SU-DHL-6 (cell line): ENCODE results near the gene SLC9C1.

ENCODE experiments used
- H2AFZ ChIP-seq: fragments of 200-600 bp; sonication (generic); 2 replicates; pipeline ENCODE4 v1.6.1; 2014; ENCODE audit warnings: low read depth, mild to moderate bottlenecking, moderate library complexity, mixed read lengths, antibody characterized with exemption, low read length; ENCODE audit not compliant: severe bottlenecking
- H3F3A ChIP-seq: fragments of 200-600 bp; shearing (Covaris generic); 2 replicates; pipeline ENCODE4 v1.6.0; 2016; ENCODE audit warnings: antibody characterized with exemption, mild to moderate bottlenecking; ENCODE audit not compliant: insufficient read depth
- H3K27ac ChIP-seq: fragments of 200-600 bp; sonication (generic); 2 replicates; pipeline ENCODE4 v1.5.1; 2016; ENCODE audit warnings: low read depth, mild to moderate bottlenecking, low read length, moderate library complexity, mixed read lengths
- H3K27me3 ChIP-seq: fragments of 200-600 bp; sonication (generic), shearing (Covaris generic); 2 replicates; pipeline ENCODE4 v1.6.0; 2014; ENCODE audit warnings: mild to moderate bottlenecking, low read length
- H3K36me3 ChIP-seq: fragments of 200-600 bp; sonication (generic); 2 replicates; pipeline ENCODE4 v1.6.1; 2014; ENCODE audit warnings: mild to moderate bottlenecking, low read length, mixed read lengths
- H3K4me2 ChIP-seq: fragments of 300-600, 200-600 bp; shearing (Covaris generic), sonication (generic); 2 replicates; pipeline ENCODE4 v1.6.0; 2014; ENCODE audit warnings: low read length, low read depth, mild to moderate bottlenecking; ENCODE audit not compliant: poor library complexity, severe bottlenecking
- H3K4me3 ChIP-seq: fragments of 200-600 bp; sonication (generic); 2 replicates; pipeline ENCODE4 v1.5.1; 2014; ENCODE audit warnings: antibody characterized with exemption, low read length, mild to moderate bottlenecking, mixed read lengths; ENCODE audit not compliant: insufficient read depth, poor library complexity, severe bottlenecking
- H3K79me2 ChIP-seq: fragments of 200-600 bp; sonication (generic); 2 replicates; pipeline ENCODE4 v1.6.1; 2014; ENCODE audit warnings: mild to moderate bottlenecking, low read length, moderate library complexity; ENCODE audit not compliant: insufficient read depth
- H3K9ac ChIP-seq: fragments of 200-600 bp; sonication (generic); 2 replicates; pipeline ENCODE4 v1.7.0; 2014; ENCODE audit warnings: mild to moderate bottlenecking, low read length
- H3K9me2 ChIP-seq: fragments of 200-600 bp; sonication (generic); replicated peaks from 2 replicates; pipeline ENCODE4 v1.6.1; 2014; ENCODE audit warnings: low read length; ENCODE audit not compliant: insufficient read depth
- H3K9me3 ChIP-seq: fragments of 200-600 bp; sonication (generic); 2 replicates; pipeline ENCODE4 v1.6.1; 2014; ENCODE audit warnings: low read length, mixed read lengths; ENCODE audit not compliant: insufficient read depth
- H4K20me1 ChIP-seq: fragments of 200-600 bp; sonication (generic); 2 replicates; pipeline ENCODE4 v1.6.1; 2014; ENCODE audit warnings: low read depth, mild to moderate bottlenecking, antibody characterized with exemption, low read length, moderate library complexity, mixed read lengths
- CTCF ChIP-seq: fragments of 200-600 bp; sonication (generic); IDR thresholded peaks from one replicate; pipeline ENCODE4 v1.5.1; 2017; ENCODE audit warnings: antibody characterized with exemption, mild to moderate bottlenecking, low read length, moderate library complexity; ENCODE audit not compliant: insufficient read depth, poor library complexity, severe bottlenecking
- EZH2phosphoT487 ChIP-seq: fragments of 200-600 bp; sonication (generic), shearing (Covaris generic); conservative IDR thresholded peaks from 2 replicates; pipeline ENCODE4 v1.6.1; 2018; ENCODE audit warnings: mild to moderate bottlenecking, antibody characterized with exemption, low read length, moderate library complexity, mixed read lengths

SLC9C1 gene

DNA sequence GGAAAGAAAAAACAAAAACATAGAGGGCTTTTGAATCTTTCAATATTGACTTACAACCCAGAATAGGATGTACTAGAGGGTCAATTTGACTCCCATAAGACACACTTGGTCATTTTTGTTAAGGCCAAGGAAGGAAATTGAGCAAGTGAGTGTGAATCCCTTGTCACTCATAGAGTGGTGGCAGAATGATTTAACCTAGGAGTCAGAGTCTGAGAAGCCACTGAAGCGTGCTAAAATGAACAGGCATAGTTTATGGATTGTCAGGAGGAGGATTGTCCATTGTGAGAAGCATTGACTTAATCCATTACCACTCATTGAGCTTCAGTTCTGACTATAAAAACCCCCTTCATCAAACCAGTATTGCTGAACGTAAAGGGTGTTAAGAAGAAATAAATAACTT lies 152.7 kb downstream of the SLC9C1 start:
- H3K4me2 ChIP-seq, result no peak overlapping the region
- no peaks in the 10 kb centered on the region for H3K79me2 ChIP-seq
- no peaks in the 10 kb centered on the region for H3K9me2 ChIP-seq
- H3K27me3 ChIP-seq, result no peaks in the 10 kb centered on the region
- TF ChIP-seq EZH2phosphoT487 (no peak), CTCF (no peak)
- no peaks in the 10 kb centered on the region for H3K36me3 ChIP-seq
- H3K9ac ChIP-seq, result no peak overlapping the region
- H2AFZ ChIP-seq, result no peak overlapping the region
- no peaks in the 10 kb centered on the region for H4K20me1 ChIP-seq
- H3F3A ChIP-seq, result peaks cover 5% of the 10 kb centered on the region
- H3K27ac ChIP-seq, result no peak overlapping the region
- H3K9me3 ChIP-seq, result peaks cover 4% of the 10 kb centered on the region; the same call in 1 of the 2 replicates
- no peak overlapping the region for H3K4me3 ChIP-seq

GRCh38 chr3:112140584-112140983 lies 153.4 kb downstream of the SLC9C1 start:
- Histone ChIP-seq H3K9ac (no peak overlapping the region), H3K27ac (no peak overlapping the region), H3K4me2 (no peak overlapping the region), H3K4me3 (no peak overlapping the region), H3F3A (peaks cover 12% of the 10 kb centered on the region), H2AFZ (no peak overlapping the region), H4K20me1 (no peaks in the 10 kb centered on the region), H3K27me3 (no peaks in the 10 kb centered on the region), H3K9me2 (no peaks in the 10 kb centered on the region), H3K9me3 (peaks cover 4% of the 10 kb centered on the region; the same call in 1 of the 2 replicates), H3K36me3 (no peaks in the 10 kb centered on the region), H3K79me2 (no peaks in the 10 kb centered on the region)
- TF ChIP-seq CTCF, result no peak

DNA sequence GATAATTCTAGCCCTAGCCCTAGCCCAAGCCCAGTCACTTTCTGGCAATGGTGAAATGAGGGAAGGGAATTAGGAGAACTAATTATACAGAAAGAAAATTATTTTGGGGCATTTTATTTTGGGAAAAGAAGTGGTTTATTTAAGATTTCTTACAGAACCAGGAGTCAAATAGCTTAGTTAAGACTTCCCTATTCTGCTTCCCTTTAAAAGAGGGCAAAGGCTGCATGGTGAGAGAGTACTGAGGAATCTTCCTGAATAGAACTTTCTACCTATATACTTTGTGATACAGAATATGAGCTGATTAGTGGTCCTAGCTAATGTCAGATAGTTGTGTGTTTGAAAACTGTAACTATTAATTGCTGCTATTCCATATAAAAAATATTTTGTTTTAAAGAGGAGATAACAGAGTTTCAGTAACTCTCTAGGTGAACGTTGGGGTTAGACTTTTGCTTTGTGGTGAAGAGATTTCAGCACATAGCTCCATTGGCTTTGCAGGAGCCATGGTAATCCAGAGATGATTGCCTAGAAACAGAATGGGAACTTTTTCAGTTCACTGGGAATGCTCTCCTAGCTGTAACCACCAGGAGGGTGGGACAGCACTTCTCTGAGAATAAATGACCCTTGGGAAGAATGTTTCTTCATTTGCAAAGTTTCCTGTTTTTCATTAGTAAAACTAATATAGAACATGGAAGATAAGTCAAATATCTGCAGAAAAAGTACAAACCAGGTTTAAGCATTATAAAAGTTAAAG lies 155.6 kb downstream of the SLC9C1 start:
- H3K9ac ChIP-seq, result no peak overlapping the region
- peak overlapping the region; percentile 86 for H2AFZ ChIP-seq
- no peaks in the 10 kb centered on the region for H3K9me3 ChIP-seq
- H3F3A ChIP-seq, result peaks cover 25% of the 10 kb centered on the region
- H4K20me1 ChIP-seq, result no peaks in the 10 kb centered on the region
- peaks cover 2% of the 10 kb centered on the region; the same call in 1 of the 2 replicates for H3K79me2 ChIP-seq
- H3K9me2 ChIP-seq, result no peaks in the 10 kb centered on the region
- no peak overlapping the region for H3K4me2 ChIP-seq
- no peak overlapping the region for H3K27ac ChIP-seq
- H3K36me3 ChIP-seq, result no peaks in the 10 kb centered on the region
- no peak overlapping the region for H3K4me3 ChIP-seq
- H3K27me3 ChIP-seq, result no peaks in the 10 kb centered on the region
- TF ChIP-seq EZH2phosphoT487 (no peak), CTCF (no peak)
